Gastrocnemius medialis (tissue), 4 donors: Measurements from ENCODE around the gene TBL1X. TPM values are rescaled to one million over a fixed set of nuclear protein-coding genes. Genes with fewer than 3 reads are reported as not detected.

Source experiments
- ATAC-seq, 2 donors: fragments of 150-250 bp; one replicate each; pipeline ENCODE4 v1.9.1; 2016
- DNase-seq, 2 donors: peaks; one replicate each; pipeline ENCODE4 v3.0.0-alpha.2; 2019
- H3K27ac ChIP-seq, 4 donors: fragments of 200-600 bp; sonication (generic); 1 replicate in 1 of 4; 2 replicates in 3 of 4; pipeline ENCODE4 v1.5.1; 2016 to 2018; ENCODE audit warnings: mild to moderate bottlenecking in 2 of 4, moderate library complexity in 1 of 4
- H3K27me3 ChIP-seq, 3 donors: fragments of 200-600 bp; sonication (generic) in 2 of 3; 1 replicate in 1 of 3; 2 replicates in 2 of 3; pipeline versions ENCODE4 v1.5.1 to v1.6.0; 2016 to 2019; ENCODE audit warnings: mild to moderate bottlenecking in 1 of 3, moderate library complexity in 1 of 3
- H3K36me3 ChIP-seq, 2 donors: fragments of 200-600 bp; sonication (generic) in 1 of 2; one replicate each; pipeline ENCODE4 v1.5.1; 2017 to 2018
- H3K4me1 ChIP-seq, 2 donors: fragments of 200-600 bp; sonication (generic) in 1 of 2; one replicate each; pipeline ENCODE4 v1.5.1; 2016 to 2017; ENCODE audit warnings: mild to moderate bottlenecking in 2 of 2
- H3K4me3 ChIP-seq, 4 donors: fragments of 200-600 bp; sonication (generic) in 3 of 4; 1 replicate in 1 of 4; 2 replicates in 3 of 4; pipeline ENCODE4 v1.5.1; 2016 to 2019; ENCODE audit warnings: mild to moderate bottlenecking in 2 of 4
- H3K9me3 ChIP-seq, 3 donors: fragments of 200-600 bp; sonication (generic) in 2 of 3; 1 replicate in 1 of 3; 2 replicates in 2 of 3; pipeline ENCODE4 v1.5.1; 2016 to 2019
- POLR2A ChIP-seq, 2 donors: fragments of 450-650 bp; IDR thresholded peaks; one replicate each; pipeline ENCODE4 v1.6.1; 2017; ENCODE audit warnings: antibody characterized with exemption in 2 of 2, mild to moderate bottlenecking in 2 of 2, moderate library complexity in 2 of 2
- in situ Hi-C, 4 donors: fragments of 200-750 bp; cut with MboI; loops; one replicate each; pipeline versions ENCODE4 v1.15.0 to v1.8.0; 2017; ENCODE audit warnings: low sequenced_read_pairs in 4 of 4
- intact Hi-C: fragments of 100-400 bp; cut with DNase I; formaldehyde crosslinking; loops from one replicate; pipeline ENCODE4 v1.15.1; 2023; ENCODE audit warnings: low total_unique reads
- total RNA-seq, 4 donors: library from RNA; depleted of rRNA; stranded (reverse); fragments of >200 nt; gene quantifications; one replicate each; pipeline versions ENCODE4 v1.1.0 to v1.2.3, GENCODE V29; 2016
- TF ChIP-seq, protein P1 (sequence below), 5 experiments: fragments of 450-650 bp in 3 of 5; fragments of 200-600 bp in 2 of 5; sonication (generic) in 2 of 5; IDR thresholded peaks in 4 of 5; conservative IDR thresholded peaks in 1 of 5; 1 replicate in 4 of 5; 2 replicates in 1 of 5; pipeline ENCODE4 v1.5.1; 2016 to 2019; ENCODE audit warnings: antibody characterized with exemption in 5 of 5, mild to moderate bottlenecking in 3 of 5, moderate library complexity in 3 of 5

Gene TBL1X
- total RNA-seq, 4 donors from 2014 or later: 6.7 to 16.8 (median 8.0) TPM

DNA sequence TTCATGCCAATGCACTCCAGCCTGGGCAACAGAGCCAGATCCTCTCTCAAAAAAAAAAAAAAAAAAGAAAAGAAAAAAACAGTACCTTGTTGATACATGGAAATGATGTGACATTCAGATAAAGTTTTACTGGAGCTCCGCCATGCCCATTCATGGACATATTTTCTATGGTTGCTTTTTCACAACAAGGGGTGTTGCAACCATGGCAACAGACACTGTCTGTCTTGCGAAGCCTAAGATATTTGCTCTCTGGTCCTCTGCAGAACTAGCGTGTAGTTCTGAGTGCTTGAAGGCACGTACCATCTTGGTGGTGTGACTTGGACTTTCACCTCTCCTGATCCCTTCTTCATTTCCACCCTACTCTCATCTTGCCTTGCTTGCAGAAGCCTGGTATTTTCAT lies 53.2 kb downstream of the TBL1X start:
- no peak for DNase-seq
- no peak for ATAC-seq
- TF ChIP-seq POLR2A (IDR thresholded peaks at IDR 0.05): no peak
- TF ChIP-seq, protein P1, sequence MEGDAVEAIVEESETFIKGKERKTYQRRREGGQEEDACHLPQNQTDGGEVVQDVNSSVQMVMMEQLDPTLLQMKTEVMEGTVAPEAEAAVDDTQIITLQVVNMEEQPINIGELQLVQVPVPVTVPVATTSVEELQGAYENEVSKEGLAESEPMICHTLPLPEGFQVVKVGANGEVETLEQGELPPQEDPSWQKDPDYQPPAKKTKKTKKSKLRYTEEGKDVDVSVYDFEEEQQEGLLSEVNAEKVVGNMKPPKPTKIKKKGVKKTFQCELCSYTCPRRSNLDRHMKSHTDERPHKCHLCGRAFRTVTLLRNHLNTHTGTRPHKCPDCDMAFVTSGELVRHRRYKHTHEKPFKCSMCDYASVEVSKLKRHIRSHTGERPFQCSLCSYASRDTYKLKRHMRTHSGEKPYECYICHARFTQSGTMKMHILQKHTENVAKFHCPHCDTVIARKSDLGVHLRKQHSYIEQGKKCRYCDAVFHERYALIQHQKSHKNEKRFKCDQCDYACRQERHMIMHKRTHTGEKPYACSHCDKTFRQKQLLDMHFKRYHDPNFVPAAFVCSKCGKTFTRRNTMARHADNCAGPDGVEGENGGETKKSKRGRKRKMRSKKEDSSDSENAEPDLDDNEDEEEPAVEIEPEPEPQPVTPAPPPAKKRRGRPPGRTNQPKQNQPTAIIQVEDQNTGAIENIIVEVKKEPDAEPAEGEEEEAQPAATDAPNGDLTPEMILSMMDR (IDR thresholded peaks at IDR 0.05 in 4 of 5, conservative IDR thresholded peaks at IDR 0.05 in 1 of 5): no peak
- H3K36me3 ChIP-seq: no peaks in the 10 kb centered on the region
- H3K9me3 ChIP-seq: no peaks in the 10 kb centered on the region
- in situ Hi-C loops (no loop called here), intact Hi-C loops (loop anchor here (5.0 kb wide), 1 partner anchor 56 kb away; no protein-coding TSS in a partner anchor)
- H3K27me3 ChIP-seq: no peaks in the 10 kb centered on the region
- no peak overlapping the region for H3K4me3 ChIP-seq
- no peak overlapping the region for H3K27ac ChIP-seq
- H3K4me1 ChIP-seq: peaks cover 3 to 14% of the 10 kb centered on the region in 2 donors

DNA sequence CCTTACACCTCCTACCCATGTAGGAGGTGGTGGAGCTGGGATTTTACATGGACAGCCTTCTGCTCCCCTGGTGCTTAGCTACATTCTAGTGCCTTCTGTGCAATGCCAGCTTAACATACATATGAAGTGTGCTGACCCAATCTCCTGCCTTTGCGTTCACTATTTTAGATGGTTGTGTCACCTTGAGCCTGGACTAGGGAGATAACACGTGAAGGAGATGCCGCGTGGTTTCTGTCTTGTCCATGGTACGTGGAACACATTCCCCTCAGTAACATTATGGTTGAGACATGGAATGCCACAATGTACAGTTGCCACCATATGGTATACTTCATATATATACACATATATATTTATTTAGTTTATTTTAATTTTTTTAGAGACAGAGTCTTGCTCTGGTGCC lies 54.0 kb downstream of the TBL1X start:
- H3K27ac ChIP-seq: no peak overlapping the region

DNA sequence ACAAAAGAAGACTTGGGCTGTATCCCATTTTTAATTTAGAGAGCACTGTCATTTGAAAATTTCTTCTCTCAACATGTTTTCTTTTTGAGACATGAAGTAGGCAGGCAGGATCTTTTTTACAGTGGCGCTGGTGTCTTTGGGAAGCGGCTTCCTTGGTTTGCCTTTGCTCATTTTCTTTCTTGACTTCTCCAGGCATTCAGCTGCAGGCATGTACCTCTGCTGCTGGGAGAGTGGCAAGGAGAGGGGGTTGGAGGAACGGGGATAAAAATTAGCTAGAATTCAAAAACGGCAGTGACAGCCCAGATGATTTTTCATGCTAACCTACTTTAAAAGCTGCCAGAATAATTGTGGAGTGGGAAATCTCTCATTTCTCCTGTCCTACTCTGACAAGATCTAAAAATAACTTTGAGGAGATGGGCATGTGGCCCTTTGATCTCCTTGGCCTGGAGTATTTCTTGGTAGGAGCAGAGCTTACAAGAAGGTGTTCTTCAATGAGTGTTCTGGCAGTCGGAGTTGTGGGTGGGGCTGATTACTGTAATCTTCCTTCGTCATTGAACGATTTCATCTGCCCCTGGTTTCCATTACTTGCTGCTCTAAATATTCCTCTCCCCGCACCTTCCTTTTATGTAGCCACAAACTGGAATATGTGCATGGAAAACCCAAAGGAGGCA lies 54.8 kb downstream of the TBL1X start:
- no peak overlapping the region for H3K4me3 ChIP-seq
- peak overlapping the region; percentile 47 to 71 (median 54) for H3K27ac ChIP-seq
- no peaks in the 10 kb centered on the region for H3K36me3 ChIP-seq
- H3K27me3 ChIP-seq: no peaks in the 10 kb centered on the region
- in situ Hi-C loops (no loop called here), intact Hi-C loops (loop anchor here (5.0 to 10.0 kb wide), 2 partner anchors 57 to 135 kb away; no protein-coding TSS in a partner anchor)
- no peaks in the 10 kb centered on the region for H3K9me3 ChIP-seq
- H3K4me1 ChIP-seq: peaks cover 3 to 14% of the 10 kb centered on the region in 2 donors
- DNase-seq (peak; percentile 35 to 60), ATAC-seq (peak; percentile 96 to 98)
- TF ChIP-seq, protein P1 (IDR thresholded peaks at IDR 0.05 in 4 of 5, conservative IDR thresholded peaks at IDR 0.05 in 1 of 5): no peak
- no peak for TF ChIP-seq POLR2A (IDR thresholded peaks at IDR 0.05)

More for the DNA sequence above, 54.0 kb downstream of the TBL1X start:
- Histone ChIP-seq H3K4me1 (peaks cover 3 to 14% of the 10 kb centered on the region in 2 donors), H3K4me3 (no peak overlapping the region), H3K36me3 (no peaks in the 10 kb centered on the region), H3K9me3 (no peaks in the 10 kb centered on the region), H3K27me3 (no peaks in the 10 kb centered on the region)
- in situ Hi-C loops (no loop called here), intact Hi-C loops (loop anchor here (5.0 kb wide), 1 partner anchor 57 kb away; no protein-coding TSS in a partner anchor)
- DNase-seq (no peak), ATAC-seq (no peak)
- TF ChIP-seq, protein P1 (IDR thresholded peaks at IDR 0.05 in 4 of 5, conservative IDR thresholded peaks at IDR 0.05 in 1 of 5): no peak
- TF ChIP-seq POLR2A (IDR thresholded peaks at IDR 0.05): no peak

DNA sequence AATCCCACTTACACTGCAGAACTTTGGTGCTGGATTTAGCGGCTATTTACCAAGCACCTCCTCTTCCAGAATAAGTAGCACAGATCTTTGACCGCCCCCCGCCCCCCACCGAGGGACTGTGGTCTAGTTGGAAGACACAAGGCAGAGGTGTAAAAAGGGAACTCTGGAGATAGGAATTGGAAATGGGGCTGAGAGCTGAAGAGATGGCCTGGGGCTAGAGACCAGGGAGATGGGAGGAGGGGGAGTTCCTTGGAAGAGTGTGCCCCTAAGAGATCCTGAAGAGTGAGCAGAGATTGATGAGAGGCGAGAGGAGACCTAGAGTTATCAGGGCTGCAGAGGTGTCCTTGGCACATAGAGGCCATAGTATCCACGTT lies 55.3 kb downstream of the TBL1X start:
- ATAC-seq: peak in 1 of 2 donors; percentile 11
- Histone ChIP-seq H3K9me3 (no peaks in the 10 kb centered on the region), H3K27me3 (no peaks in the 10 kb centered on the region), H3K36me3 (no peaks in the 10 kb centered on the region), H3K4me1 (peaks cover 3 to 14% of the 10 kb centered on the region in 2 donors), H3K27ac (peak overlapping the region in 2 of 4 donors; percentile 7 to 50), H3K4me3 (no peak overlapping the region)
- TF ChIP-seq, protein P1 (IDR thresholded peaks at IDR 0.05 in 4 of 5, conservative IDR thresholded peaks at IDR 0.05 in 1 of 5): no peak
- no peak for TF ChIP-seq POLR2A (IDR thresholded peaks at IDR 0.05)
- in situ Hi-C loops (no loop called here), intact Hi-C loops (loop anchor here (10.0 kb wide), 1 partner anchor 135 kb away; no protein-coding TSS in a partner anchor)
- no peak for DNase-seq
